HCT116 (cell line): ENCODE results near the gene SLC6A19. TPM values are rescaled to one million over a fixed set of nuclear protein-coding genes. Genes with fewer than 3 reads are reported as not detected.

Experiments
- ATAC-seq: fragments of 200-7000 bp; cut with Tn5 transposase; 2 replicates; pipeline ENCODE4 v1.9.1; 2020; ENCODE audit warnings: mild to moderate bottlenecking, moderate library complexity
- BruUV-seq: library from RNA; stranded (reverse); fragments of 400-500 nt; replicated peaks from 2 replicates; lab custom pipeline; 2021; lab: Mats Ljungman, UMichigan
- CTCF ChIA-PET: fragments of 300-600 bp; sonication (Branson Sonifier 250); formaldehyde crosslinking; loops from one replicate; lab custom pipeline; 2021; ENCODE audit warnings: antibody characterized with exemption; lab: Charles Lee
- POLR2A ChIA-PET: fragments of 300-600, 350-600 bp; sonication (Branson Sonifier 250); formaldehyde crosslinking; loops from one replicate; lab custom pipeline; 2021; ENCODE audit warnings: antibody characterized with exemption; lab: Charles Lee
- RAD21 ChIA-PET, 2 experiments: fragments of 300-600 bp; sonication (Branson Sonifier 250); formaldehyde crosslinking; loops; one replicate each; lab custom pipeline; 2023; ENCODE audit warnings: low total read pairs in 2 of 2; ENCODE audit not compliant: uncharacterized antibody in 2 of 2, unreplicated experiment in 2 of 2, low non-redundant PET in 1 of 2; lab: Charles Lee
- DNase-seq: peaks from one replicate; pipeline ENCODE4 v3.0.0-alpha.2; 2010; ENCODE audit warnings: low read depth, low spot score
- H2AFZ ChIP-seq: fragments of 200-600 bp; shearing (Covaris generic), sonication (generic); 2 replicates; pipeline ENCODE4 v1.6.1; 2017; ENCODE audit warnings: low read depth, mixed run types, mixed read lengths, antibody characterized with exemption, low read length; ENCODE audit not compliant: poor library complexity, severe bottlenecking
- H3K27ac ChIP-seq: 2 replicates; pipeline ENCODE4 v1.5.1; 2012; ENCODE audit warnings: low read depth, low read length
- H3K27me3 ChIP-seq: fragments of 200-600 bp; sonication (generic); 2 replicates; pipeline ENCODE4 v1.6.1; 2016; ENCODE audit warnings: mixed run types, low read length, mixed read lengths; ENCODE audit not compliant: insufficient read depth
- H3K36me3 ChIP-seq, 2 experiments: fragments of 200-500 bp in 1 of 2; fragments of 200-600 bp in 1 of 2; sonication (Bioruptor generic) in 1 of 2; sonication (generic) in 1 of 2; 2 replicates each; pipeline versions ENCODE4 v1.5.1 to v1.6.1; 2014 to 2016; ENCODE audit warnings: low read length in 2 of 2, inconsistent platforms in 1 of 2, mixed read lengths in 1 of 2, mixed run types in 1 of 2; ENCODE audit not compliant: insufficient read depth in 2 of 2, control insufficient read depth in 1 of 2
- H3K4me1 ChIP-seq, 2 experiments: fragments of 200-600 bp in 1 of 2; sonication (generic) in 1 of 2; 2 replicates each; pipeline versions ENCODE4 v1.5.1 to v1.6.1; 2012 to 2017; ENCODE audit warnings: low read length in 2 of 2, inconsistent platforms in 1 of 2, mild to moderate bottlenecking in 1 of 2, mixed read lengths in 1 of 2, mixed run types in 1 of 2, moderate library complexity in 1 of 2; ENCODE audit not compliant: insufficient read depth in 2 of 2, control insufficient read depth in 1 of 2
- H3K4me2 ChIP-seq: fragments of 200-600 bp; sonication (generic); 2 replicates; pipeline ENCODE4 v1.6.1; 2017; ENCODE audit warnings: mixed run types, low read length, mixed read lengths
- H3K4me3 ChIP-seq, 2 experiments: fragments of 200-600 bp in 1 of 2; sonication (generic) in 1 of 2; replicated peaks in 1 of 2; 2 replicates each; pipeline ENCODE4 v1.5.1; 2011 to 2016; ENCODE audit warnings: low read length in 2 of 2, control low read depth in 1 of 2, low read depth in 1 of 2, mild to moderate bottlenecking in 1 of 2, mixed read lengths in 1 of 2, mixed run types in 1 of 2
- H3K79me2 ChIP-seq: fragments of 200-600 bp; sonication (generic); 2 replicates; pipeline ENCODE4 v1.6.1; 2017; ENCODE audit warnings: mild to moderate bottlenecking, mixed run types, low read length, moderate library complexity, mixed read lengths; ENCODE audit not compliant: insufficient read depth
- H3K9ac ChIP-seq: fragments of 200-600 bp; sonication (generic); 2 replicates; pipeline ENCODE4 v1.6.1; 2016; ENCODE audit warnings: low read length, mixed read lengths
- H3K9me2 ChIP-seq: fragments of 200-600 bp; sonication (generic), shearing (Covaris generic); 2 replicates; pipeline ENCODE4 v1.6.1; 2017; ENCODE audit warnings: mixed run types, mild to moderate bottlenecking, moderate library complexity; ENCODE audit not compliant: insufficient read depth
- H3K9me3 ChIP-seq, 2 experiments: fragments of 200-500 bp in 1 of 2; fragments of 200-600 bp in 1 of 2; sonication (Bioruptor generic) in 1 of 2; sonication (generic) in 1 of 2; 2 replicates each; pipeline ENCODE4 v1.6.1; 2014 to 2017; ENCODE audit warnings: low read length in 2 of 2, mixed read lengths in 2 of 2, inconsistent platforms in 1 of 2, low read depth in 1 of 2, mild to moderate bottlenecking in 1 of 2, mixed run types in 1 of 2, moderate library complexity in 1 of 2; ENCODE audit not compliant: control insufficient read depth in 1 of 2, insufficient read depth in 1 of 2
- H4K20me1 ChIP-seq: fragments of 200-600 bp; sonication (generic), shearing (Covaris generic); 2 replicates; pipeline ENCODE4 v1.6.1; 2017; ENCODE audit warnings: mixed run types, mild to moderate bottlenecking, moderate library complexity; ENCODE audit not compliant: insufficient read depth
- CBX3 ChIP-seq: IDR thresholded peaks from 2 replicates; pipeline ENCODE4 v1.6.1; 2012; ENCODE audit warnings: low read depth
- ELF1 ChIP-seq: IDR thresholded peaks from 2 replicates; pipeline ENCODE4 v1.6.1; 2012; ENCODE audit warnings: low read depth, borderline replicate concordance
- EZH2 ChIP-seq: fragments of 200-600 bp; sonication (generic); IDR thresholded peaks from 2 replicates; pipeline ENCODE4 v1.6.1; 2017; ENCODE audit warnings: antibody characterized with exemption, mixed run types
- EZH2phosphoT487 ChIP-seq: fragments of 200-600 bp; IDR thresholded peaks from 2 replicates; pipeline ENCODE4 v1.6.1; 2018; ENCODE audit warnings: antibody characterized with exemption, borderline replicate concordance
- JUND ChIP-seq: IDR thresholded peaks from 2 replicates; pipeline ENCODE4 v1.6.1; 2012
- POLR2AphosphoS5 ChIP-seq: IDR thresholded peaks from 2 replicates; pipeline ENCODE4 v1.6.1; 2011; ENCODE audit warnings: mild to moderate bottlenecking, low read depth, low read length, moderate library complexity
- RAD21 ChIP-seq: IDR thresholded peaks from 2 replicates; pipeline ENCODE4 v1.6.1; 2012; ENCODE audit warnings: low read depth, mild to moderate bottlenecking
- SP1 ChIP-seq: IDR thresholded peaks from 2 replicates; pipeline ENCODE4 v1.6.1; 2012; ENCODE audit warnings: low read depth
- TCF7L2 ChIP-seq: IDR thresholded peaks from 2 replicates; pipeline ENCODE4 v1.7.0; 2011; ENCODE audit warnings: borderline replicate concordance, inconsistent platforms; ENCODE audit not compliant: insufficient read depth, insufficient read length; ENCODE audit errors: extremely low read depth
- YY1 ChIP-seq: IDR thresholded peaks from 2 replicates; pipeline ENCODE4 v1.6.1; 2011; ENCODE audit warnings: low read length, low read depth, moderate library complexity, mild to moderate bottlenecking; ENCODE audit not compliant: insufficient replicate concordance; ENCODE audit errors: extremely low read depth
- ZBTB33 ChIP-seq: IDR thresholded peaks from 2 replicates; pipeline ENCODE4 v1.6.1; 2011; ENCODE audit warnings: mild to moderate bottlenecking, low read length, moderate library complexity; ENCODE audit not compliant: insufficient replicate concordance; ENCODE audit errors: extremely low read depth
- ZFX ChIP-seq: fragments of 450-650 bp; IDR thresholded peaks from 2 replicates; pipeline ENCODE4 v1.6.1; 2017
- ZNF274 ChIP-seq: fragments of 200-500 bp; sonication (Bioruptor generic); IDR thresholded peaks from 2 replicates; pipeline ENCODE4 v1.6.1; 2014; ENCODE audit warnings: mild to moderate bottlenecking, low read depth, low read length, inconsistent platforms
- intact Hi-C: fragments of 100-400 bp; cut with micrococcal nuclease; formaldehyde crosslinking; loops from 2 replicates; pipeline ENCODE4 v1.10.0; 2022
- total RNA-seq: library from RNA; stranded (reverse); gene quantifications from one replicate; pipeline ENCODE4 v1.2.1, GENCODE V29; 2021; ENCODE audit not compliant: unreplicated experiment

SLC6A19 gene
- total RNA-seq, 1 experiment from 2014 or later: not detected

GRCh38 chr5:1264211-1264610 is 62.8 kb downstream of the SLC6A19 start:
- POLR2A ChIA-PET: no interaction called here
- no peaks in the 10 kb centered on the region for H3K9me2 ChIP-seq
- RAD21 ChIA-PET: no interaction called here
- H3K9me3 ChIP-seq: no peaks in the 10 kb centered on the region
- H3K9ac ChIP-seq: no peak overlapping the region
- no peak overlapping the region for H3K4me2 ChIP-seq
- CTCF ChIA-PET: no interaction called here
- no TSS peak for BruUV-seq
- H3K79me2 ChIP-seq: no peaks in the 10 kb centered on the region
- H3K27ac ChIP-seq: no peak overlapping the region
- no peaks in the 10 kb centered on the region for H3K27me3 ChIP-seq
- H3K36me3 ChIP-seq: no peaks in the 10 kb centered on the region
- ATAC-seq (no peak), DNase-seq (no peak)
- no peaks in the 10 kb centered on the region for H4K20me1 ChIP-seq
- intact Hi-C loops: no loop called here
- TF ChIP-seq EZH2phosphoT487: no peak
- TF ChIP-seq JUND: no peak
- TF ChIP-seq ZFX: no peak
- TF ChIP-seq ZNF274: no peak
- no peak for TF ChIP-seq YY1
- TF ChIP-seq CBX3: no peak
- TF ChIP-seq RAD21: no peak
- no peak for TF ChIP-seq POLR2AphosphoS5
- no peak for TF ChIP-seq TCF7L2
- TF ChIP-seq SP1: no peak
- no peak for TF ChIP-seq ELF1
- TF ChIP-seq ZBTB33: no peak
- no peak for TF ChIP-seq EZH2
- H3K4me3 ChIP-seq: no peak overlapping the region
- no peak overlapping the region for H2AFZ ChIP-seq
- no peaks in the 10 kb centered on the region for H3K4me1 ChIP-seq
